ENCODE data around the gene PLA2G4E.

GRCh38 chr15:41993472-41994170 is 27.2 kb downstream of the PLA2G4E start:
- TF ChIP-seq CTCF (conservative IDR thresholded peaks at IDR 0.05 in 1 of 2, IDR thresholded peaks at IDR 0.05 in 1 of 2; ENCODE audit: low read depth in 1 of 2, low read length in 2 of 2) (no peak), EZH2 (IDR thresholded peaks at IDR 0.05; ENCODE audit: low read length, missing control alignments) (no peak)

All from fibroblast of lung (primary cell).